ENCODE measurements around the gene RPRD1B. TPM values are rescaled to one million over a fixed set of nuclear protein-coding genes. Genes with fewer than 3 reads are reported as not detected.
"Not testable (repeated sequence)": the region's sequence is repeated elsewhere in the genome, so short reads cannot be mapped to it uniquely, and the experiment has no call there.

Gene RPRD1B
- total RNA-seq, 2 donors from 2014 or later = 60.1 to 75.8 TPM

DNA sequence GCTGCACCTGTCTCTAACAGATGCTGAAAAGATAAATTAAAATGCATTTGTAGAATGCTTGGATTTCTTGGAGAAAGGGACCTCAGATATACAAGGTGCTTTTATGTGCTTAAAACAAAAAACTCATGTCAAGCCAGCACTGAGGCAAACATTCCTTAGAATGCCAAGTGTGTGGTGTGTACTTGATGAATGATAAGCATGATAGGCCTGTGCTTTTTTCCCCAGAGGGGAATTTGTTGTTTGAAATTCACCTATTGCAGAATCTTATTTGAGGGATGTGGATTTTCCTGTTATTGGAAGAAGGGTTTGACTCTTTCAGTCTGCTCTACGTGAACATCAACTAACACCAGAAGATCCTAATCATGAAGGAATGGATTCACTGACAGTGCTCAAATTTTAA is 29.1 kb upstream of the RPRD1B start:
- Histone ChIP-seq H3K27me3 (no peaks in the 10 kb centered on the region), H3K4me1 (no peaks in the 10 kb centered on the region), H3K4me3 (no peak overlapping the region), H3K27ac (no peak overlapping the region), H3K36me3 (peaks cover 38% of the 10 kb centered on the region), H3K9me3 (no peaks in the 10 kb centered on the region)
- no peak for DNase-seq (ENCODE audit: low spot score)
- TF ChIP-seq, protein P1, sequence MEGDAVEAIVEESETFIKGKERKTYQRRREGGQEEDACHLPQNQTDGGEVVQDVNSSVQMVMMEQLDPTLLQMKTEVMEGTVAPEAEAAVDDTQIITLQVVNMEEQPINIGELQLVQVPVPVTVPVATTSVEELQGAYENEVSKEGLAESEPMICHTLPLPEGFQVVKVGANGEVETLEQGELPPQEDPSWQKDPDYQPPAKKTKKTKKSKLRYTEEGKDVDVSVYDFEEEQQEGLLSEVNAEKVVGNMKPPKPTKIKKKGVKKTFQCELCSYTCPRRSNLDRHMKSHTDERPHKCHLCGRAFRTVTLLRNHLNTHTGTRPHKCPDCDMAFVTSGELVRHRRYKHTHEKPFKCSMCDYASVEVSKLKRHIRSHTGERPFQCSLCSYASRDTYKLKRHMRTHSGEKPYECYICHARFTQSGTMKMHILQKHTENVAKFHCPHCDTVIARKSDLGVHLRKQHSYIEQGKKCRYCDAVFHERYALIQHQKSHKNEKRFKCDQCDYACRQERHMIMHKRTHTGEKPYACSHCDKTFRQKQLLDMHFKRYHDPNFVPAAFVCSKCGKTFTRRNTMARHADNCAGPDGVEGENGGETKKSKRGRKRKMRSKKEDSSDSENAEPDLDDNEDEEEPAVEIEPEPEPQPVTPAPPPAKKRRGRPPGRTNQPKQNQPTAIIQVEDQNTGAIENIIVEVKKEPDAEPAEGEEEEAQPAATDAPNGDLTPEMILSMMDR (IDR thresholded peaks at IDR 0.05) = no peak

DNA sequence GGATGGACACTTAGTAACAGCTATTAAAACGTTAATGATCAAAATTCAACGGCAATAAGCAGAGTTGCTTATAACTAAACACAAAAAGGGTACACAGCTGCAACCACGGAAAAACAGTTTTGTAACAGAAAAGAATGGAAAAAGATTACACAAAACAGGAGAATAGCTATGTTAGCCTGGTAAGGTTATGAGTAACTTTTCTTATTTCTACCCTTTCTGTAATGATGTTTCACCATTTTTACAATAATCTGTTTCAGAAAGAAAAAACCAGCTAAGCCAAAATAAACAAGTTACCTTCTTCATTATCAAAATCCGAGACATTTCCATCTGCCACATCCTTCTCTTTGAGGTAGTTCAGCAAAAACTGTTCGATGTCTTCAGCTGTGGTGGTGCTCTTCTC is 27.6 kb upstream of the RPRD1B start:
- Histone ChIP-seq H3K27me3 (no peaks in the 10 kb centered on the region), H3K4me1 (no peaks in the 10 kb centered on the region), H3K27ac (no peak overlapping the region), H3K9me3 (no peaks in the 10 kb centered on the region), H3K36me3 (peaks cover 23% of the 10 kb centered on the region), H3K4me3 (no peak overlapping the region)
- DNase-seq (ENCODE audit: low spot score) = no peak
- TF ChIP-seq, protein P1 (IDR thresholded peaks at IDR 0.05) = no peak

DNA sequence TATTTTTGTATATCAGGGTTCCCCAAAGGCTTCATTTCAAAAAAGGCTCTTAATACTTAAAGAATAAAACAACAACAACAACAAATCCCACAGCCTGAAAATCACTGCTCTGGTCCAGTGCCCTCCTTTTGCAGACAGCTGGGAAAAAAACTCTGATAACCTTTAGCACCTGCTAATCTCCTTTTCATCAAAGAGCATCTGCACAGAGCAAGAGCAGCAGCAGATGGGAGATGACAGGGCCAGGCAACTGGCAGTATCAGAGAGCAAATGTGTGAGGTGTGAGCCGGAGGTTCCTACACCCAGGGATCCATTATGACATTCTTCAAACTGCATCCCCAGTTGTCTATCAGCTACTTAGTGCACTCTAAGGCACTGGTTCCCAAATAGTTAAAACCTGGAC is 26.0 kb upstream of the RPRD1B start:
- H3K4me3 ChIP-seq = no peak overlapping the region
- H3K27ac ChIP-seq = no peak overlapping the region
- TF ChIP-seq, protein P1 (IDR thresholded peaks at IDR 0.05) = no peak
- no peak for DNase-seq (ENCODE audit: low spot score)
- no peaks in the 10 kb centered on the region for H3K9me3 ChIP-seq
- H3K27me3 ChIP-seq = no peaks in the 10 kb centered on the region
- H3K36me3 ChIP-seq = peaks cover 19% of the 10 kb centered on the region
- no peaks in the 10 kb centered on the region for H3K4me1 ChIP-seq

DNA sequence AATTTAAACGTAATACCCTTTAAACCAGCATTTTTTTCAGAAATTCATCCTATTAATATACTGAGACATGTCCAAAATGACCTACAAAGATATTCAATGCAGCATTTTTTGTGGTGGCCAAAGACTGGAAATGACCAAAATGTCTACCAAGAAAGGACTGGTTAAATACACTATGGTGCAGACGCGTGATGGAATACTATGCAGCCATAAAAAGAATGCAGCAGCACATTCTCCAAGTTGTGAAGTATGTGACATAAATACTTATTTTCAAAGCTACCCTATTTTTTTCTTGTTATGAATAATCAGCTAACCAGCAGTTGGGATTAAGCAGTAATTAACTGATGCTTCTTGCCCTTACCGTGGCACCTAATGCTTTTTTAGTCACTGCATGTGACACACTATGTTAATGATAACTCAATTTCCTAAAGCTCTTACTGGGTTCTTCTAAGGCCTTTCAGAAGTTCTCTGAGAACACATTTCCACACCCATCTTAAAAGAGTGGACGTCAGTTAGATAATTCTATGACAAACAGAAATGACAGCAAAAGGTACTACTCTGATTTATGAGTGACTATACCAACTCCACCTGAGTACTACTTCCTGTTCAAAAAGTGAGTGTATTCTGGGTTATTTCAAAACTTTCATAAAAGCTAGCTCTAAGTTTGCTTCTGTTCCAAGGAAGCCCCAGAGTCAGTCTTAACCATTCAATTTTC is 25.2 kb upstream of the RPRD1B start:
- TF ChIP-seq, protein P1 (IDR thresholded peaks at IDR 0.05) = no peak
- Histone ChIP-seq H3K27me3 (no peaks in the 10 kb centered on the region), H3K9me3 (no peaks in the 10 kb centered on the region), H3K4me1 (no peaks in the 10 kb centered on the region), H3K36me3 (peaks cover 21% of the 10 kb centered on the region), H3K4me3 (no peak overlapping the region), H3K27ac (no peak overlapping the region)
- no peak for DNase-seq (ENCODE audit: low spot score)

DNA sequence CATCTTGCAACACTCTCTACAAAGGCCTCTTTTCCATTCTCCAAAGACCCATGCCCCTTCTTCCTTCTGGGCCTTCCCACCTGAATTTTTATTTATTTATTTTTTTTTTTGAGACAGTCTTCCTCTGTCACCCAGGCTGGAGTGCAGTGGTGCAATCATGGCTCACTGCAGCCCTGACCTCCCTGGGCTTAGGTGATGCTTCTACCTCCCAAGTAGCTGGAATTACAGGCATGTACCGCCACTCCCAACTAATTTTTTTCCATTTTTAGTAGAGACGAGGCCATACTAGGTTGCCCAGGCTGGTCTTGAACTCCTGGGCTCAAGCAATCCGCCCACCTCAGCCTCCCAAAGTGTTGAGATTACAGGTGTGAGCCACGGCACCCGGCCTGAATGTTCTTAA is 24.1 kb upstream of the RPRD1B start:
- H3K36me3 ChIP-seq = peaks cover 21% of the 10 kb centered on the region
- H3K4me1 ChIP-seq; DNase-seq (ENCODE audit: low spot score); H3K27ac ChIP-seq; H3K9me3 ChIP-seq; H3K27me3 ChIP-seq; H3K4me3 ChIP-seq: not testable (repeated sequence)

DNA sequence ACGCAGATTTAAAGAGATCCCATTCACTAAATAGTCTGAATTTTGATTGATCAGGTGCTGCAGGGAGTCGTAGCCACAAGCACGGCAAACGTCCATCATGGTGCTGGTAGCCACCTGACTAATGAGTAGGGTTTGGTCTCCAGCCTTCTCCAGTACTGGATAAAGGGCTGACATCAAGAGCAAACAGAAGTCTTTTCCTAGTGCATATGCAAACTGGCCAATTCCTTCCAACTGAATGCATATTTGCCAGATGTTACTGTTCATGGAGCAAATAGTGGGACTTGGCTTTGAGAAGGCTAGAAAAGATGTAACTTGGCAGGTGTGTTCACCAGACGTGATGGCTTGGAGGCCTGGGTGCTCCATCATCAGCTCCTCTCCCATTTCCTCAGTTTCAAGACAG is 21.9 kb upstream of the RPRD1B start:
- H3K27ac ChIP-seq = no peak overlapping the region
- no peak overlapping the region for H3K4me3 ChIP-seq
- no peaks in the 10 kb centered on the region for H3K9me3 ChIP-seq
- H3K36me3 ChIP-seq = peaks cover 31% of the 10 kb centered on the region
- TF ChIP-seq, protein P1 (IDR thresholded peaks at IDR 0.05) = no peak
- DNase-seq (ENCODE audit: low spot score) = no peak
- H3K4me1 ChIP-seq = no peaks in the 10 kb centered on the region
- no peaks in the 10 kb centered on the region for H3K27me3 ChIP-seq
